Parietal lobe (tissue), 1 donor: ENCODE results near the gene UPK3BL2. TPM values are rescaled to one million over a fixed set of nuclear protein-coding genes. Genes with fewer than 3 reads are reported as not detected.

ENCODE experiments used
- total RNA-seq: library from RNA; depleted of rRNA; stranded (reverse); fragments of >200 nt; gene quantifications from one replicate; pipeline ENCODE4 v1.2.3, GENCODE V29; 2014

Gene UPK3BL2
- total RNA-seq: 10.3 TPM

GRCh38 chr7:102543596-102543995 is at the start of gene UPK3BL2:
TSS of gene UPK3BL2 (minus strand) at chr7:102543696. CDS start at chr7:102543636, 60 bp downstream.

GRCh38 chr7:102572261-102573239 is 29.1 kb upstream of the UPK3BL2 start, which contains the start of gene POLR2J3:
TSS of gene POLR2J3 (minus strand) at chr7:102572583. CDS start at chr7:102572521, 62 bp downstream.

GRCh38 chr7:102550808-102551422 is 7.4 kb upstream of the UPK3BL2 start, which contains the start of gene SPDYE2:
TSS of gene SPDYE2 (plus strand) at chr7:102551226. CDS start at chr7:102553256, 2,030 bp downstream.

GRCh38 chr7:102517550-102518147 is 25.8 kb downstream of the UPK3BL2 start, which contains the start of gene RASA4B:
TSS of gene RASA4B (minus strand) at chr7:102517777. CDS start at chr7:102517710, 67 bp downstream.

Other genes starting within 250 kb of the UPK3BL2 start
- not detected for gene SPDYE6, start 187.3 kb downstream of the UPK3BL2 start, total RNA-seq
- 24.4 TPM for gene PRKRIP1, start 147.3 kb downstream of the UPK3BL2 start, total RNA-seq
- gene ORAI2, start 110.1 kb downstream of the UPK3BL2 start, total RNA-seq: 27.5 TPM
- 16.3 TPM for gene ALKBH4, start 78.8 kb downstream of the UPK3BL2 start, total RNA-seq
- gene LRWD1, start 78.7 kb downstream of the UPK3BL2 start, total RNA-seq: 45.4 TPM
- 14.1 TPM for gene POLR2J, start 64.8 kb downstream of the UPK3BL2 start, total RNA-seq
- 19.4 TPM for gene RASA4B, start 25.9 kb downstream of the UPK3BL2 start, total RNA-seq
- not detected for gene SPDYE2, start 7.5 kb upstream of the UPK3BL2 start, total RNA-seq
- gene POLR2J3, start 28.9 kb upstream of the UPK3BL2 start, total RNA-seq: 90.1 TPM
- 77.0 TPM for gene RASA4, start 73.1 kb upstream of the UPK3BL2 start, total RNA-seq
- 25.4 TPM for gene UPK3BL1, start 99.1 kb upstream of the UPK3BL2 start, total RNA-seq
- not detected for gene SPDYE2B, start 106.6 kb upstream of the UPK3BL2 start, total RNA-seq
- 15.3 TPM for gene POLR2J2, start 128.0 kb upstream of the UPK3BL2 start, total RNA-seq
- 27.2 TPM for gene FAM185A, start 205.3 kb upstream of the UPK3BL2 start, total RNA-seq